ENCODE measurements around the gene COX19.

DNA sequence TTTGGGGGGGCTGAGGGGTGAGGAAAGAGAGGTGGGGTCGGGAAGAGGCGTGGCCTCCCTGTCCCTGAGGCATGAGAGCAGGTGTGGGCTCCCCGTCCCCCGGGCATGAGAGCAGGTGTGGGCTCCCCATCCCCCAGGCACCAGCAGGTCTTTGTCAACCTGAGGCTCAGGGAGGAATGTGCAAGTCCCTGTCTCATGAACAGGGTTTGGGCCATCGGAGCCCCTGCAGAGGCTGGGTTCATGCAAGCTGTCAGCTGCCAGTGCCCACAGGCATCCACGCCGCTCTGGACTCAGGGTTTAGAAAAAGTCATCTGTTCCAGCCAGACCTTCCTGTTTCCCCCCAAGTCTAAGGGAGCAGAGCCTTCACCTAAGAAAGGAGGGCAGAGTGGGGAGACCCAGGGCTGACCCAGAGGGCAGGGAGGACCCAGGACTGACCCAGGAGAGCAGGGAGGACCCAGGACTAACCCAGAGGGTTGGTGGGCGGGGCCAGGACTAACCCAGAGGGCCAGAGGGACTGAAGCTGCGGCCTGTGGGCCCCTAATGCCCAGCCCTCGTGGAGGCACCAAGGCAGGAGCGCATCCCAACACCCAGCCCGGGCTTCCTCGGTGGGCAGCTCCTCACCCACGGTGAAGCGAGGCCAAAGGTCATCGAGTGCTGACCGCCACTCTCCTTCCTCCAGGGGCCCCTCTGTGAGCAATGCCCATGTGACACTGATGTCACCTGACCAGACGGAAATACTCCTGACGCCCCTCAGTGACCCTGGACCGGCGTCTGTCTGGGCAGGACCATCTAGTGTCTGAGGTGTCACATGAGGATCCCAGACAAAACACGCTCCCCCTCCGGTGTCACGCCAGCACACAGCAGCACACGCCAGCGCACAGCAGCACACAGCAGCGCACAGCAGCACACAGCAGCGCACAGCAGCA is 40.1 kb upstream of the COX19 start:
- TF ChIP-seq, protein P1, sequence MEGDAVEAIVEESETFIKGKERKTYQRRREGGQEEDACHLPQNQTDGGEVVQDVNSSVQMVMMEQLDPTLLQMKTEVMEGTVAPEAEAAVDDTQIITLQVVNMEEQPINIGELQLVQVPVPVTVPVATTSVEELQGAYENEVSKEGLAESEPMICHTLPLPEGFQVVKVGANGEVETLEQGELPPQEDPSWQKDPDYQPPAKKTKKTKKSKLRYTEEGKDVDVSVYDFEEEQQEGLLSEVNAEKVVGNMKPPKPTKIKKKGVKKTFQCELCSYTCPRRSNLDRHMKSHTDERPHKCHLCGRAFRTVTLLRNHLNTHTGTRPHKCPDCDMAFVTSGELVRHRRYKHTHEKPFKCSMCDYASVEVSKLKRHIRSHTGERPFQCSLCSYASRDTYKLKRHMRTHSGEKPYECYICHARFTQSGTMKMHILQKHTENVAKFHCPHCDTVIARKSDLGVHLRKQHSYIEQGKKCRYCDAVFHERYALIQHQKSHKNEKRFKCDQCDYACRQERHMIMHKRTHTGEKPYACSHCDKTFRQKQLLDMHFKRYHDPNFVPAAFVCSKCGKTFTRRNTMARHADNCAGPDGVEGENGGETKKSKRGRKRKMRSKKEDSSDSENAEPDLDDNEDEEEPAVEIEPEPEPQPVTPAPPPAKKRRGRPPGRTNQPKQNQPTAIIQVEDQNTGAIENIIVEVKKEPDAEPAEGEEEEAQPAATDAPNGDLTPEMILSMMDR (conservative IDR thresholded peaks at IDR 0.05): no peak
- TF ChIP-seq ZFX (IDR thresholded peaks at IDR 0.05): no peak

All from C4-2B (cell line).